SW480 (cell line): Measurements from ENCODE around the gene FGFR3.
"Not testable (repeated sequence)": the region's sequence is repeated elsewhere in the genome, so short reads cannot be mapped to it uniquely, and the experiment has no call there.

Experiments
- DNase-seq: peaks from one replicate; pipeline ENCODE4 v3.0.0-alpha.2; 2016; ENCODE audit warnings: low spot score

FGFR3 gene

DNA sequence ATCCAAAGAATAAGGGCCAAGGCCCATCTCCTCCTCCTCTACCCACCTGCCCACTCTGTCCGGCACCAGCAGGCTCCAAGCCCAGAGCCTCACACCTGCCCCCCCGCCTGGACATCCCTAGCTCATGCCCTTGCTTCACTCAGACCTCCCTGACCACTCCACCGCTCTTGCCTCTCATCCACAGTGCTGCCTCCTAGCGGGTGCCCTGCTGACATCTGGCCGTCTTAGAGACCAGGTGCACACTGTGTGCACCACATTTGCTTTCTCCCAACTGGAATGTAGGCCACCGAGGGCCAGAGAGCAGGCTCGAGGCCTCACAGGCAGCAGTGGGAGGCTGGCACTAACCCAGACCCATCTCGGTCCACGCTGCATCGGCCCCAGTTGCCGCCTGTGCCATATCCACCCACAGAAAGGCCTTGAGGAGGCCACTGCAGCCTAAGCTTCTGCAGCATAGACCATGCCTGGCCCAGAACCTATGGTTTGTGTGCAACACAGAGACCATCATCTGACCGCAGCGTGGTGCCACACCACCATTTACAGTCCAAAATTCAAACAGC, 49.3 kb downstream of the FGFR3 start:
- no peak for DNase-seq

GRCh38 chr4:1842993-1843448, 49.9 kb downstream of the FGFR3 start:
- DNase-seq: no peak

- no peak for DNase-seq
These were observed 50.8 kb downstream of the FGFR3 start for GRCh38 chr4:1843852-1844251.

- not testable (repeated sequence) for DNase-seq
These were observed 51.5 kb downstream of the FGFR3 start for GRCh38 chr4:1844618-1845017.

DNA sequence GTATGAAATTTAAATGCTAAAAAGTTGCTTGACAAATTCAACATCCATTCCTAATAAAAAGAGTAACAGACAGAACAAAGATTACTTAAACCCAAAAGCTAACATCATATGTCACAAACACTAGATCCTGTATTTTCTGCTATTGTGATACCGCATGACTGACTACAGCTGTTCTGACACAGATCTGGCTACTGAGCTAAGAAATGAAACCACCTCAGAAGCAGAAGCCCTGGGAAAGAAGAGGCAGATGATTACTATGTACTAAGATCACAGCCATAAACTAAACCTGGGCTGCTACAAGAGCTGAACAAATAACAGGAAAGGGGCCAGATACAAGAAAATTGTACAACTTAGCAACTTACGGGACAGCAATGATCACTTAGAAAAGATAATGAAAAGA, 53.5 kb downstream of the FGFR3 start:
- DNase-seq: no peak

GRCh38 chr4:1850276-1850675, 57.2 kb downstream of the FGFR3 start:
- no peak for DNase-seq

- DNase-seq: no peak
These were observed 58.1 kb downstream of the FGFR3 start for GRCh38 chr4:1851160-1851559.

DNA sequence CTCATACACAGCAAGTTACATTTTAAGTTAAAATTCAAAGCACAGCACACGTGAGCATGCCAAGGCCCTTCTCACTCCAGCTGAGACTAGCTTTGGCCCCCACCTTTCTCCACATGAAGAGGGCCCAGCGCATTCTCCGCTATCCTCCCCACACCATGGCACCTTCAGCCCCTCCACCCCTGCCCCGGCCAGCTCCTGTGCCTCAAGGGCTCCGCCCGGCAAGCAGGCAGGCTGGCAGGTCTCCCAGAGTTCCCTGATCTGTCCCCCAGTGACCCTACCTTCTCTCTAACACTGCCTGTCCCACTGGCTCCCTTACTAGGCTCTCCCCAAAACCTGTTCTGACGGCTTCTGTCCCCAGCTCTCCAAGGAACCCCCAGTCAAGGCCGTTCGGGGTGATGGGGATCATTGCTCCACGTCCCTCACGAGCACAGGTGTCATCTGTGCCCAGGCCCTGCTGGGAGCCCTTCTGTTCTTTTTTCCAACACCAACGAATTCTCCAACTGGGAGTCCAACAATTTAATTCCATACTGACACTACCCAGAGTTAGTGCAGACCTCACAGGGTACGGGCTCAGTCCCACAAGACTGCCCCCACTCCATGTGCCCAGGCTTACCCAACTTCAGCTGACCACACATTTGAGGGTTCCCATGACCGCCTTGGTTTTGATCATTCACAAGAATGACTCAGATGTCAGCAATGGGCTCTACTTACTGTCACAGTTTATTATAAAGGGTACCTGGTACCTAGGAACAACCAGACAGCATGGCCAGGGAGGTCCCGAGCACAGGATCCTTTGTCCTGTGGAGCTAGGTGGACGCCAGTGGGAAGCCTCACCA, 58.7 kb downstream of the FGFR3 start:
- no peak for DNase-seq

- no peak for DNase-seq
These were observed 60.0 kb downstream of the FGFR3 start for GRCh38 chr4:1852904-1853623.

DNA sequence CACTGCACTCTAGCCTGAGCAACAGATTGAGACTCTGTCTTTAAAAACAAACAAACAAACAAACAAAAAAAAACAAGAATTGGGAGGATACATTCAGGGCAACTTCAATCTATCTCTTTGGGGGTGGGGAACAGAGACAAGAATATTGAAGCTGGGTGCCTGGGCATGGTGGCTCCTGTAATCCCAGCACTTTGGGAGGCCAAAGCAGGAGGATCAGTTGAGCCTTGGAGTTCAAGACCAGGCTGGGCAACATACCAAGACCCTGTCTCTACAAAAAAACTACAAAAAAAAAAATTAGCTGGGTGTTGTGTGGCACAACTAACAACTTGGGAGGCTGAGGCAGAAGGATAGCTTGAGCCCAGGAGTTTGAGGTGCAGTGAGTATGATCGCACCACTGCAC, 61.7 kb downstream of the FGFR3 start:
- no peak for DNase-seq

DNA sequence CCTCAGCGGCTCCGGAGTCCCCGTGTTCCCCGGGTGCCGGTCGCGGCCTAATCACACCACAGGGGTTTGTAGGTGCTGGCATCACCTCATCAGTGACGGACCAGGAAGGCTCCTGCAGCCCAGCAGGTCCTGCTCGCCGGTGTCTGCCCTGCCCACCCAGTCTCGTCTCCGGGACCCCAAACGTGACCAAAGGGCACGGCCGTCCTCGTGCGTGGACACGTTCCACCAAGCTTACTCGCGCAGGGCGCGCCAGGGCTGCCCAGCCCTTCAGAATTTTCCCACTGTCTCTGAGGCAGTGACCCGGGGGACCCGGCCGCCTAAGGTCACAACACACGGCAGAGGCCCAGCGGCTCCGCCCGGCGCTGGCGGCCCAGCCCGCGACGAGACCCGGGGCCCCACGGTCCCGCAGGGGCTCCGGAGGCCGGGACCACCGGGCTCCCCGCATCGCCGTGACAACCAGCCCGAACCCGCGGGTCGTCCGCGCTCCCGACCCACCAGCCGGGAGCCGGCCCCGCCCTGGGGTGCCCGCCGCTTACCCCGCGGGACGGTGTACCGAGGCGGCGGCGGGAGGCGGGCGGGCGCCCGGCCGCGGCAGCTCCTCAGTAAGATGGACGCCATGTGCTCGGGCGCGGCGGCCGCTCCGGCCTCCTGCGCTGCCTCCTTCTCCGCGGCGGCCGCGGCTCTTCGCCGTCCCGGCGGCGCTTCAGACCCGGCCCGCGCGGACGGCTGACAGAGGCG, 62.4 kb downstream of the FGFR3 start:
- no peak for DNase-seq

- peak; percentile 93 for DNase-seq
These were observed 63.2 kb downstream of the FGFR3 start, which contains the start of gene LETM1 for GRCh38 chr4:1856071-1856942. Gene LETM1, minus strand, starts transcription at chr4:1856156. Its CDS starts 206 bp downstream, at chr4:1855950.

DNA sequence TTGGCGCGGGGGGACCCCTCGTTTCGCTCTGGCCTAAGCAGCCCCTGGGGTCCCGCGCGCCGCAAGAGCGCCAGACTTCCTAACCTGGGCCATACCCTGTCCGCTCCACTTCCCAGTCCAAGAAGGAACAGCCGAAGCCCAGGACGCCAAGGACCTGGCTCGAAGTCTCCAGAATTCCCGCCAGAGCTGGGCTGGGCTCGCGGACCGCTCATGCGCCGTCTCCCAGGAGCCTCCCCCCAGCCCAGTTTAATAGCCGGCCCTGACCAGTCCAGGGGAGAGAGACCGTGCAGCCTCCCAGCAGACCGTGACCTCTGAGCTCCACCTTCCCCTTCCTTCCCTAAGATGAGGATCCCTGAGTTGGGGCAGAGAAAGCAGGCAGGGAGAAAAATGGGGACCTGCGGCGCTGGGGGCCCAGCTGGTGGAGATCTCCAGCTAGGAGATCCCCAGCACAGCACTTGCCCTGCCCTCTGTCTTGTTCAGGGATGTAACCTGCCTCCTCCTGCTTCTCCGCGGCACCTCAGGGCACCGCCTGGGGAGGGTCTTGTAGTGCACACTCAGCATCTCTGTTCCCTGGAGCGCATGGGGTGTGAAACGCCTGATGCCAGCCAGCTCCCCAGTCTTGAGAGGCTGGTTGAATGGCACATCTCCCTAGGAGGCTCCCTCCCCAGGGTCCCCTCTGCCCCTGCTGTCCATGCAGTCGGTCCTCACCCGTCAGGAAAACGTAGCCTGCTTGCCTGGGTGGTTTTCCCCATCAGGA, 64.0 kb downstream of the FGFR3 start:
- no peak for DNase-seq

DNA sequence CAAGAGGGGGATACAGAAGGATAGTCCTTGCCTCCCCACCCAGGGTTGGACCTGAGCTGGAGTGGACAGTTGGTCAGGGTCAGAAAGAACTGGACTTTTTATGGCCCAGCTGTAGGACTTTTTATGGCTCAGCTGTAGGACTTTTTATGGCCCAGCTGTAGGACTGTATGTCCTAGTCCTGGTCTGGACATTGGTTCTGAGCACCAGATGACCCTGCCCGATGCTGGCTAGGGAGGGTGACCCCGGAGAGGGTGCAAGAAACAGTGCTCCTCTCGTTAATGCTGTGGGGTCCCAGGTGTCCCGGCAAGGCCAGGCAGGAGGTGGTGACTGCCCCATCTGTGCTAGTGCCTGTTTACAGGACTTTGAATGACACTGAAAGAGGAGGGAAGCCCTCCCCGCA, 64.8 kb downstream of the FGFR3 start:
- no peak for DNase-seq
